Rectal smooth muscle tissue (tissue), 1 donor: ENCODE results near the gene FAM3B.
"Not testable (repeated sequence)": the region's sequence is repeated elsewhere in the genome, so short reads cannot be mapped to it uniquely, and the experiment has no call there.

ENCODE experiments used
- H3K27ac ChIP-seq: one replicate; pipeline ENCODE4 v1.7.0; 2013; ENCODE audit warnings: low read depth, low read length, inconsistent platforms
- H3K27me3 ChIP-seq: one replicate; pipeline ENCODE4 v1.7.0; 2013; ENCODE audit warnings: low read length; ENCODE audit not compliant: control insufficient read depth, insufficient read depth
- H3K36me3 ChIP-seq: one replicate; pipeline ENCODE4 v1.7.0; 2013; ENCODE audit warnings: low read length; ENCODE audit not compliant: control insufficient read depth, insufficient read depth
- H3K4me1 ChIP-seq: one replicate; pipeline ENCODE4 v1.7.0; 2013; ENCODE audit warnings: low read length; ENCODE audit not compliant: control insufficient read depth, insufficient read depth
- H3K4me3 ChIP-seq: one replicate; pipeline ENCODE4 v1.7.0; 2013; ENCODE audit warnings: low read length
- H3K9ac ChIP-seq: one replicate; pipeline ENCODE4 v1.7.0; 2013; ENCODE audit warnings: low read length

Gene FAM3B

DNA sequence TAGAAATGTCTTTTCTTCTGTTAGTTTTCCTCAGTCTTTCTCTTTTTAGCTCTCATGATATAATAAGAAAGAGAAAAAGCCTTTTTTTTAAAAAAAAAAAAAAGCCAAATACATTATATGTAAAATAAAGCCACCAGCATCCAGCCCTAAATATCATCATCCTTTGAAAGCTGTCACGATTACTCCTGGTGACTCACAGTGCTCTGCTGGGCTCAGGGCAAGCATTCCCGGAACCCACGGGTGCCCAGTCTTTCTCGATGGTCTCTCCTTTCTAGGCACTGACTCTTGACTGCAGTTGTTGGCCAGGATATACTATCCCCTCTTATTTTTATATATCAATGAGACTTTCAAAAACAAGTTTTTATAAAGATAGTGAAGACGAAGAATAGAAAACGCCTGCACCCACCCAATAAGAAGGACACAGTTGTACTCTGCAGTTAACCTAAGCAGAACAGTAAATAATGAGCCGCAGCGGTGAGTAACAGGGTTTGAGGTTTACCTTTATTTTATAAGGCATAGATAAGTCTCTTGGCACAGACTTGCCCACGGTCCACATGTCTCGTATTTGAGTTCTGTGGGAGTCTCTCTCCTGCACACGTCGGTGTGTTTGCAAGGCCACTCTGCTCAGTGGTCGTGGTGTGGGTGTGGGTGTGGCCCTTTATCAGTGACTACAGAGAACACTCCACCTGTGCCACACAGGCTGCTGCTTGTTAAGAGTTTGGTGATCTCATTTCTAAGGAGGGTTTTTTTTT lies 29.5 kb downstream of the FAM3B start:
- Histone ChIP-seq H3K27me3 (no peaks in the 10 kb centered on the region), H3K4me1 (no peaks in the 10 kb centered on the region), H3K36me3 (no peaks in the 10 kb centered on the region), H3K27ac (no peak overlapping the region), H3K4me3 (no peak overlapping the region), H3K9ac (no peak overlapping the region)

DNA sequence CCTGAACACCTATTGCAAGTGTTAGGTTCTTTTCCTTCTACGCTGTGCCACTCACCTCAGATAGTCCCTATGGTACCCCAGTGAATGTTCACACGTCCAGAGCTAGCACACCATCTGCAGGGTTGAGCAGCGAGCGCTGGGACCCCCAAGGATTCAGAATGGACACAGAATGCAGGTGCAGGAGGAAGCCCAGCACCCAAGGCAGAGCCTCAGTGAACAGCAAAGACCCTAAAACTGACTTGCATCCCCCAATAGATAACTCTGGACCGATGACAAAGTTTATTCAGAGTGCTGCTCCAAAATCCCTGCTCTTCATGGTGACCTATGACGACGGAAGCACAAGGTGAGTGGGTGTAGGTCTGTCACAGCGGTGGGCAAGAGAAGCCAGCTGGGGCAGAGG lies 30.2 kb downstream of the FAM3B start:
- H3K36me3 ChIP-seq = no peaks in the 10 kb centered on the region
- H3K27me3 ChIP-seq = no peaks in the 10 kb centered on the region
- H3K27ac ChIP-seq = no peak overlapping the region
- H3K9ac ChIP-seq = no peak overlapping the region
- H3K4me3 ChIP-seq = no peak overlapping the region
- H3K4me1 ChIP-seq = no peaks in the 10 kb centered on the region

- no peak overlapping the region for H3K4me3 ChIP-seq
- no peak overlapping the region for H3K27ac ChIP-seq
- H3K4me1 ChIP-seq = no peaks in the 10 kb centered on the region
- H3K36me3 ChIP-seq = no peaks in the 10 kb centered on the region
- no peaks in the 10 kb centered on the region for H3K27me3 ChIP-seq
- H3K9ac ChIP-seq = no peak overlapping the region
Observed at GRCh38 chr21:41348434-41348833, 31.8 kb downstream of the FAM3B start.

DNA sequence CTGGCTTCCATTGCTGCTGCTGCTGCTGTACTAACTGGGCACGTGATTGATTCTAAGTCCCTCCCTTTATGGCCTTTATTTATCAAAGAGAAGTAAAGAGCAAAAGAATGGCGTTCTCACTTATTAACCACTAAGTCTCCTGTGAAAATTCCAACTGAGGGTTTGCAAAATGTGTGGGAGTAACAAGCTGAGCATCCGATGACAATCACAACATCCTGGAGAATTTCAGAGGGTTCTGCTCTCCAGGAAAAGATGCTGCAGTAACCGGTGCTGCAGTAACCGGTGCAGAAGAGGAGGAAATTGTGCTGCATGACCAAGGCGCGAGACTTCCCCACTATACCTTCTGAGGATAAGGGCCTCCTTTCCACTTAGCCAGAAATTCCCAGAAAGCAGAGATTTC lies 32.5 kb downstream of the FAM3B start:
- Histone ChIP-seq H3K27ac (no peak overlapping the region), H3K36me3 (no peaks in the 10 kb centered on the region), H3K4me1 (no peaks in the 10 kb centered on the region), H3K27me3 (no peaks in the 10 kb centered on the region), H3K4me3 (no peak overlapping the region), H3K9ac (no peak overlapping the region)

- H3K27ac ChIP-seq = no peak overlapping the region
- no peaks in the 10 kb centered on the region for H3K36me3 ChIP-seq
- H3K4me1 ChIP-seq = no peaks in the 10 kb centered on the region
Observed at GRCh38 chr21:41349619-41350390, 33.2 kb downstream of the FAM3B start.

GRCh38 chr21:41350436-41351155 lies 34.0 kb downstream of the FAM3B start:
- Histone ChIP-seq H3K36me3 (no peaks in the 10 kb centered on the region), H3K4me3 (no peak overlapping the region), H3K9ac (no peak overlapping the region), H3K27me3 (no peaks in the 10 kb centered on the region), H3K4me1 (no peaks in the 10 kb centered on the region), H3K27ac (no peak overlapping the region)

More at GRCh38 chr21:41349619-41350390, 33.2 kb downstream of the FAM3B start:
- no peak overlapping the region for H3K9ac ChIP-seq
- no peak overlapping the region for H3K4me3 ChIP-seq
- no peaks in the 10 kb centered on the region for H3K27me3 ChIP-seq

DNA sequence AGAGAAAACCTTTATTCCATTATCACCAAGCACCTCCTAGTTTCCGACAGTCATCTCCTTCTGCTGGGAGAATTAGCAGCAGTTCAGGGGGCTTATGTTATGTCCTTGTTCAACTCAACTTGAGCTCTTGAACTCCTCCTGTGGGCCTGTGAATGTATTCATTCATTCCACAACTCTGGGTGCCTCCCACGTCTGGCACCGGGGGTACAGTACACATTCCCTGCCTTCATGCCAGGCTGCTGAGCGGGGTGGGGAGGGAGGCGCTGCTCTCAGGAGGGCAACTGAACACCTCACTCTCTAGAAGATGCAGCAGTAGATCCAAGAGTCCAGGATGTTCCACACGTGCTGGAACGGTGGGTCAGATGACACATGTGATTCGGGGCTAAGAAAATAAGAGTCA lies 40.9 kb downstream of the FAM3B start:
- Histone ChIP-seq H3K9ac (no peak overlapping the region), H3K4me3 (no peak overlapping the region), H3K27me3 (no peaks in the 10 kb centered on the region), H3K27ac (no peak overlapping the region), H3K36me3 (no peaks in the 10 kb centered on the region), H3K4me1 (no peaks in the 10 kb centered on the region)

DNA sequence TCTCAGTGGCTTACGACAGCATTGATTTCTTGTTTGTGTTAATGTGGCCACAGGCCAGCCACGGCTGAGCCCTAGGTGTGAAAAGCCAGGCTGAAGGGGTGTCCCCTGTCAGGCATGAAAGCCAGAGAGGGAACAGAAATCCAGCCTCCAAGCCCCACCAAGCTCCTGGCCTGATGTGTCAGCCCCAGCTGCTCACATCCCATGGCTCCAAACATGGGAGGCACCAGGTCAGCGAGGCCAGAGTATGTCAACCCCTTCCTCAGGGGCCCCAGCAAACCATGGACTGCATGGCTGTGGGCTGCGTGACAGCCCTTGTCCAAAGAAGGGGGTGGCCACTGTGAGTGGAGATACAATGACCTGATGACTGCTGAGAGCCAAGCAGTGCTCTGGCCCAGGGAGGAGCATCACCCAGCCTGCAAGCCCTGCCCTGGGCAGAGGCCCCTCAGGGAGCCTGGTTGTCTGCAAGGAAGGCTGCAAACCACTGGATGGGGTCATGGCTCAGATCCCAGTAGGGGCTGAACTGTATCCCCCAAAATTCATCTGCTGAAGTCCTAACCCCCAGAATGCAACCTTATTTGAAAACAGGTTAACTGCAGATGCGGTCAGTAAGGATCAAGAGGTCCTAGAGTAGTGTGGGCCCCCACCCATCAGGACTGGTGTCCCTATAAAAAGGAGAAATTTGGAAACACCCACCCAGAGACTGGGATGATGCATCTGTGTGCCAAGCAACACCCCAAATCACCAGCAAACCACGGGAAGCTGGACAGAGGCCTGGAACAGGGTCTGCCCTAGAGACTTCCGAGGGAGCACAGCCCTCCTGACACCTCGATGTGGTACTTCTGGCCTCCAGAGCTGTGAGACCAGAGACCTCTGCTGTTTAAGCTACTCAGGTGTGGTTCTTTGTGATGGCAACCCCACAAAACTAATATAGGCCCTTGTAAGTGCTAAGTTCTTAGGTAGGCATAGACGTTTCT lies 41.9 kb downstream of the FAM3B start:
- peak overlapping the region; percentile 17 for H3K27ac ChIP-seq
- no peaks in the 10 kb centered on the region for H3K4me1 ChIP-seq
- H3K27me3 ChIP-seq = no peaks in the 10 kb centered on the region
- H3K4me3 ChIP-seq = no peak overlapping the region
- H3K36me3 ChIP-seq = no peaks in the 10 kb centered on the region
- H3K9ac ChIP-seq = no peak overlapping the region

GRCh38 chr21:41359286-41359685 lies 42.7 kb downstream of the FAM3B start:
- H3K27me3 ChIP-seq = no peaks in the 10 kb centered on the region
- H3K4me1 ChIP-seq = no peaks in the 10 kb centered on the region
- no peak overlapping the region for H3K9ac ChIP-seq
- no peaks in the 10 kb centered on the region for H3K36me3 ChIP-seq
- no peak overlapping the region for H3K4me3 ChIP-seq
- H3K27ac ChIP-seq = no peak overlapping the region

DNA sequence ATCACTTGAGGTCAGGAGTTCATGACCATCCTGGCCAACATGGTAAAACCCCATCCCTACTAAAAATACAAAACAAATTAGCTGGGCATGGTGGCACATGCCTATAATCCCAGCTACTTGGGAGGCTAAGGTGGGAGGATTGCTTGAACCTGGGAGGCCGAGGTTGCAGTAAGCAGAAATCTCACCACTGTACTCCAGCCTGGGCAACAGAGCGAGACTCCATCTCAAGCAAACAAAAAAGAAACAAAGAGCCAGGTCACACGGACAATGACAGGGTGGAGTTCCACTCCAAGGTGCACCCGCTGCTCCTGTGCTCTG lies 43.1 kb downstream of the FAM3B start:
- H3K9ac ChIP-seq, H3K36me3 ChIP-seq, H3K27ac ChIP-seq, H3K27me3 ChIP-seq, H3K4me1 ChIP-seq, H3K4me3 ChIP-seq: not testable (repeated sequence)

GRCh38 chr21:41360072-41360821 lies 43.6 kb downstream of the FAM3B start:
- no peaks in the 10 kb centered on the region for H3K4me1 ChIP-seq
- no peak overlapping the region for H3K9ac ChIP-seq
- no peak overlapping the region for H3K4me3 ChIP-seq
- H3K36me3 ChIP-seq = no peaks in the 10 kb centered on the region
- peak overlapping the region; percentile 21 for H3K27ac ChIP-seq
- H3K27me3 ChIP-seq = no peaks in the 10 kb centered on the region
